ENCODE measurements around the gene CLPTM1L.

The CLPTM1L gene

DNA sequence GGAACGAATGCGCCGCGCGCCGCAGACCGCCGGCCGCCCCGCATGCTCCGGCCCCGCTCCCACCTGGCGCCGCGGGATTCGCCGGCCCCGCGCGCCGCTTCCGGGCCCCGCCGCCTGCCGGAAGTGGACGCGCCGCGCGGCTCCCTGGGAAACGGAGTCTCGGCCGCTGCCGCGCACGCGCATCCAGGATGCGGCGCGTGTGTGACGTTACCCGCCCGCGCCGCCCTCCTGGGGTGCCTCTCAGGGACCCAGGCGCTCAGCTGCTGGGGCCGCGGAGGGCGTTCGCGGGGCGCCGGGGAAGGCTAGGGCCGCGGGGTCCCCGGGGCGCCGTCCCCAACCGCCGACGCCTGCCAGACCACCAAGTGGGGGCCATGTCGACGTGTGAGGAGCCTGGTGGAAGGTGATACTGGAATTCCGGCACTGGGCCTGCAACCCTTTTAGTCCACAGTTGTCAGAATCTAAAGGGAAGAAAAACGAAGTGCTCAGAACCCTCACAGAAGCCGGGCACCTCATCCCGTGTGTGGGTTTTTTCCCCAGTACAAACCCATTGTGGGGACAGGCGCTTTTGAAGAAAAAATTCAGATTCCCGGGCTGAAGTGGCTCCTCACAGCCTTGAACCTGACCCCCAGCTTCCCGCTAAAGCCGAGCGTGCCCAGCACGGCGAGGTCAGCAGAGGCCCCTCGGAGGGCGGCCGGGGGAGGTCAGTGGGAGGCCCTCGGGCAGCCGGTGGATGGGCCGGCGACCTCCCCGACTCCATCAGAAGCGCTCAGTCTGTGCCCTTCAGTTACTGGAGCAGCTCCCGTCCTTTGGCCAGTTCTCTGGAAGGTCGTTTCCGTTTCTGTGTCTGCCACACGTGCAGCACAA, at the start of gene CLPTM1L:
Gene CLPTM1L (minus strand): TSS at position 125 of the 864 bp plus-strand sequence. CDS start 258 bp downstream, outside the sequence.
- H3K4me3 ChIP-seq (ENCODE audit: low read length), result peak within 1 kb of the TSS; percentile 96
- peak; percentile 91 for DNase-seq (ENCODE audit: low read depth)
- no peak for TF ChIP-seq CTCF (IDR thresholded peaks at IDR 0.05; ENCODE audit: insufficient read depth, low read depth, low read length, missing control alignments)

DNA sequence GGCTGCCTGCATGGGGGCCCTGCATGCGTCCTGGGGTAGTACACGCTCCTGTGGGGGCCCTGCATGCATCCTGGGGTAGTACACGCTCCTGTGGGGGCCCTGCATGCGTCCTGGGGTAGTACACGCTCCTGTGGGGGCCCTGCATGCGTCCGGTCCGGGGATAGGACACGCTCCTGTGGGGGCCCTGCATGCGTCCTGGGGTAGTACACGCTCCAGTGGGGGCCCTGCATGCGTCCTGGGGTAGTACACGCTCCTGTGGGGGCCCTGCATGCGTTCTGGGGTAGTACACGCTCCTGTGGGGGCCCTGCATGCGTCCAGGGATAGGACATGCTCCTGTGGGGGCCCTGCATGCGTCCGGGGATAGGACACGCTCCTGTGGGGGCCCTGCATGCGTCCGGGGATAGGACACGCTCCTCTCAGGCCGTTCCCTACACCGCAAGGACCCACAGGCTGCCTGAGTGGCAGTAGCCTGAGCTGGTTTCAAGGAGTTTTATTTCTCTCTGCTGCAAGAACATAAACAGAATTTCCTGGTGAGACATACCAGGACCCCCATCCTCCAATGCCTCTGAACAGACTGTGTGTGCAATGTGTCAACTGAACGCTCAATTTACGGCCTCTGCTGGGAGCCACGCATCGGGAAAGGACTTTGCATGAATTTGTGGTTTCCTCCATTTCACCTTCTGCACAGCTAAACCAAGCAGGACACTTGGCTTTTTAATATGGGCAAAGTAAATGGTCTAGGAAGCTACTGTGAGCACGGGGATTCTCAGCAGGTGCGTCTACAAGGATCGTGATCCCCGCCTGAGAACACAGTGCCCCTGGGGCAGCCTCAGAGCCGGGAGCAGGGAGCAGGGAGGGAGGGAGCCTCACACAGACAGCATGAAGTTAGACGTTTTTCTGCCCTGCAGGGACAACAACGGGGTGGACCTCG, 48.9 kb upstream of the CLPTM1L start:
- DNase-seq (ENCODE audit: low read depth), result no peak
- TF ChIP-seq CTCF (IDR thresholded peaks at IDR 0.05; ENCODE audit: insufficient read depth, low read depth, low read length, missing control alignments), result no peak
- H3K4me3 ChIP-seq (ENCODE audit: low read length), result no peak overlapping the region

DNA sequence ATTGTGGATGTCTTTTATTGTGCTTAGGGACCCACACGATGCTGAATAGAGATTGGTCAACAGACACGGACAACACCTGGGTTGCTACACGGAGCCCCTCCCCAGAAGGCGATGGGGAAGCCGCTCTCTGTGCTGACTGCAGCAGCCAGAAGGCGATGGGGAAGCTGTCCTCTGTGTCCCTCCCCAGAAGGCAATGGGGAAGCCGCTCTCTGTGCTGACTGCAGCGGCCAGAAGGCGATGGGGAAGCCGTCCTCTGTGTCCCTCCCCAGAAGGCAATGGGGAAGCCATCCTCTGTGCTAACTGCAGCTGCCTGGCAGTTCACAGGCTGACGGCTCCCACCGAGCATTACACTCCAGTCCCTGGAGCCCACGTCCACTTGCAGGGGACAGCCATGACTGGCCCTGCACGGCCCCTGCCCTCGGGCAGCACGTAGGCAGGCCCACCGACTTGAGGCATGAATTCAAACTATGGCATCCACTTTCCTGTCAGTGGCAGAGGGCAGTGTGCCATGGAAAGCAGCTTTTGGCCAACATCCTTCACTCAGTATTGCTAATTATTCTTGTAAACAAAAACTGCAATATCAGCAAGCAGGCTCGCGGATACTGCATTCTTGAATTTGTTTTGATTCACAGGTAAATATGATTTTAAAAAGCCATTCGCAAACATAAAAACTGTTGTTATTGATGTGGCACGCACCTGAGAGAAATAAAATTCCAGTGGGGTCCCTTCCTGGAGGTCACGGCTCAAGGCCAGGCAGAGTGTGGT, 48.1 kb upstream of the CLPTM1L start:
- no peak for TF ChIP-seq CTCF (IDR thresholded peaks at IDR 0.05; ENCODE audit: insufficient read depth, low read depth, low read length, missing control alignments)
- H3K4me3 ChIP-seq (ENCODE audit: low read length), result no peak overlapping the region
- DNase-seq (ENCODE audit: low read depth), result no peak

DNA sequence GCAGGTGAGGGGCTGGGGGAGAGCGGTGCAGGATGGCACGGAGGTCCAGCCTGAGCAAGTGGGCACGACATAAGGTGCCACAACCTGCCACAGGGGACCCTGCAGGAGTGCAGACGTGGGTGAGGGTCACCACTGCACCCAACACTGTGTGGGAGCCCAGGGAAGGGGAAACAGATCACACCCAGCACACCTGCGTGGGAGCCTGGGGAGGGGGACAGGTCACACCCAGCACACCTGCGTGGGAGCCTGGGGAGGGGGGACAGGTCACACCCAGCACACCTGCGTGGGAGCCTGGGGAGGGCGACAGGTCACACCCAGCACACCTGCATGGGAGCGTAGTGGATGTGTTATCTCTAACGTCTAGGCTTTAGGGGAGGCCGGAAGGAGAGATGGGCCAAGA, 47.4 kb upstream of the CLPTM1L start:
- DNase-seq (ENCODE audit: low read depth), result no peak
- H3K4me3 ChIP-seq (ENCODE audit: low read length), result no peak overlapping the region
- no peak for TF ChIP-seq CTCF (IDR thresholded peaks at IDR 0.05; ENCODE audit: insufficient read depth, low read depth, low read length, missing control alignments)

- no peak overlapping the region for H3K4me3 ChIP-seq (ENCODE audit: low read length)
- TF ChIP-seq CTCF (IDR thresholded peaks at IDR 0.05; ENCODE audit: insufficient read depth, low read depth, low read length, missing control alignments), result no peak
- no peak for DNase-seq (ENCODE audit: low read depth)
Observed at GRCh38 chr5:1391691-1392090, 46.8 kb upstream of the CLPTM1L start.

DNA sequence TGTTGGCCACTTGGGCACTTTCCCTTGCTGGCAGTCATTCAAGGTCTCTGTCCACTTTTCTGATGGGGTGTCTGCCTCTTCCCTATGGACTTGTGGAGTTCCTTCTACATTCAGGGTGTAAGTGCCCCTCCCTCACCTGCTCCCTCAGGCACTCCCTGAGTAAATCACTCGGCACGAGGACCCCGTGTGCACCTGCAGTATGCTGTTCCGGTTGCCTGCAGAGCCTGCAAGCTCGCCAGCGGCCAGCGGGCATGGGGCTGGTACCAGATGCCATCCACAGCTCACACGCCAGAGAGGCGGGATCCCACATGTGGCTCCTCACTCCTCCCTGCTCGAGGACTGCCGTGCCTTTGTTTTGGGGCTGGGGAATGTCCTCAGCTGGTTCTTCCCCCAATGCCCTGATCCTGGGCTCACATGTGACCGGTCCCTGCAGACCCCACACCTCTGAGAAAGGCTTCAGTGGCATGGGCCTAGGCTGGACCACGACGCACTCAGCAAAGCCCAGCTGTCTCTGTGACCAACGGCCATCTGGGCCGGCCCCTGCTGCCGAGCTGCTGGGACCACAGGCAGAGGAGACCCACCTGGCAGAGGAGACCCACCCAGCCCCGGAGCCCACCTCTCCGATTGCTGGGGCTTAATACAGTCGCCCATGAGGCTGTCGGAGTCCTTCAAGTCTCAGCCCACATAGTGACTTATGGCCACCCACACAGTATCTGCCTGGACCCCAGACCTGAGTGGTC, 46.1 kb upstream of the CLPTM1L start:
- no peak overlapping the region for H3K4me3 ChIP-seq (ENCODE audit: low read length)
- no peak for DNase-seq (ENCODE audit: low read depth)
- no peak for TF ChIP-seq CTCF (IDR thresholded peaks at IDR 0.05; ENCODE audit: insufficient read depth, low read depth, low read length, missing control alignments)
